ENCODE measurements around the gene GPR50.

GPR50 gene

DNA sequence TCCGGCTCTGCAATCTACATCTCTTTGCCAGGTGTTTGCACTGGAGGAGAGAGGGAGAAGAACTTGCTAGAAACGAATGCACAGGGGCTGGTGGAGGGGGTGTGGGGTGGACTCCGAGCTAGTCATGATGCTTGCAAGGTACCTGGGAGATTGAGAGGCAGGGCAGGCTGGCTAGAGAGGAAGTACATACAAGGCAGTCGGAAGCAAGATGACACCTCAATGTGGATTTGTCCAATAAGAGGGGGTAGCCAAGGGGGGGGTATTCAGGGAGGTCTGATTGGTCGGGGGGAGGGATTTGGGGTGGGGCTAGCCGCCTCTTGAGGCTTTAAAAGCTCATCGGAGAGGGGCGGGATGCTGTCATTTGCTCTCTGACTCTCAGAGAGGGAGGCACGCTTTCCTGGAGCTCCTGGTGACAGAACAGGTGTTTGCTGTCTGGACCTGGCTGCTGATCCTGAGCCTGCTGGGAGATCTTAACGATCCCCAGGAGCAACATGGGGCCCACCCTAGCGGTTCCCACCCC is at the start of gene GPR50:
Gene GPR50, plus strand, starts transcription at position 354 of the 520 bp plus-strand sequence. Its CDS starts 138 bp downstream, at position 492.
- no peak for ATAC-seq

GRCh38 chrX:151132531-151132930 is 43.9 kb upstream of the GPR50 start:
- no peak for ATAC-seq

- no peak for ATAC-seq
Observed at GRCh38 chrX:151151665-151152267, 24.6 kb upstream of the GPR50 start.

- no peak for ATAC-seq
Observed at GRCh38 chrX:151153086-151153485, 23.3 kb upstream of the GPR50 start.

- no peak for ATAC-seq
Observed at GRCh38 chrX:151153667-151154066, 22.7 kb upstream of the GPR50 start.

- ATAC-seq = no peak
Observed at GRCh38 chrX:151155234-151155633, 21.1 kb upstream of the GPR50 start.

DNA sequence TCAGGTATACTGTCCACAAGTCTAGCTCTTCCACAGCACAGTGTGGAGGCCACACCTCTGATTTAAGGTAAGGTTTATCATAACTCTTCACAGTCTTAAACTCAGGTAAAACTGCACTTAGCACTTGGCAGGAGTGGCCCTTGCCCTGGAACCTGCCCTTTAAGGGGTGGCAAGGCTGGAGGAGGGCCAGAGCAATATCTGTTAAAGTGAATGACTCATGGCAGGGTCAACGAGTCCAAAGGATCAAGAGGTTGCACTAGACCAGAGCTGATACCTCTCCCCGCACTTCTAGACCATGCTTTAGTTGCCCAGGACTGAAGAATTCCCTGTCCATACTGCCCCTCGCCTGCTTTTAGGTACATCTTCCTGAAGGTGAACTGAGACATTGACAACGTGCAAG is 14.7 kb upstream of the GPR50 start:
- no peak for ATAC-seq

DNA sequence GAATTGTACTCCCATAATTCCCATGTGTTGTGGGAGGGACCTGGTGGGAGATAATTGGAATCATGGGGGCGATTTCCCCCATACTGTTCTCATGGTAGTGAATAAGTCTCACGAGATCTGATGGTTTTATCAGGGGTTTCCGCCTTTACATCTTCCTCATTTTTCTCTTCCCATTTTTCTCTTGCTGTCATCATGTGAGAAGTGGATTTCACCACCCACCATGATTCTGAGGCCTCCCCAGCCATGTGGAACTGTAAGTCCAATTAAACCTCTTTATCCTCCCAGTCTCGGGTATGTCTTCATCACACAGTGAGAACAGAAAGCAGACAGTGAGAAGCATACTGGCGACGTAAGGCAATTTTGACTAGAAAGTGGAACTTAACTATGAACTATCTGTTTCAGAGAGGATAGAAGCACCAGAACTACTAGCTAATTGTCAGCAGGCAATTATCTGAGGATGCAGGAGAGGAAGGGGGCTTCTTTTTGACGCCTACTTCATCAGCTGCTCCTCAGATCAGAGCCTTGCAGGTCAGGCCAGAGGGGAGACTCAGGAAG is 8.5 kb upstream of the GPR50 start:
- ATAC-seq = no peak

DNA sequence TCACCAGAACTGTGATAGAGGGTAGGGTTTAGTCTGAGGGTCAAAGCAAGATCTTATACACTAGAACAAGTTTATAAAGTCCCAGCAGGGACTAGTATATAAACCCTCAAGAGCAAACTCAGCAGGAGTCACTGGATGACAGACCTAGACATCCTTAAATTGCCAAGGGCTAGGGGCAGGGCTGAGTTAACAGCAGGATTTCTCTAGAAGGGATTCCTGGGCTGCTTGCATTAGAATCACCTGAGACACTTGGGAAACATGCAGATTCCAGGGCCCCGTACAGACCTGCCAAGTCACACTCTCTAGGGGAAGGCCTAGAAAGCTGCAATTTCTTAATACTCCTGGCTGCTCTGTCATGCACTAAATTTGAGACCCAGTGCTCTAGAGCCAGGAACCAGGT is 6.6 kb upstream of the GPR50 start:
- ATAC-seq = no peak

- ATAC-seq = no peak
Observed at GRCh38 chrX:151174581-151175282, 1.7 kb upstream of the GPR50 start.

GRCh38 chrX:151175283-151176062 is 911 bp upstream of the GPR50 start:
- no peak for ATAC-seq

DNA sequence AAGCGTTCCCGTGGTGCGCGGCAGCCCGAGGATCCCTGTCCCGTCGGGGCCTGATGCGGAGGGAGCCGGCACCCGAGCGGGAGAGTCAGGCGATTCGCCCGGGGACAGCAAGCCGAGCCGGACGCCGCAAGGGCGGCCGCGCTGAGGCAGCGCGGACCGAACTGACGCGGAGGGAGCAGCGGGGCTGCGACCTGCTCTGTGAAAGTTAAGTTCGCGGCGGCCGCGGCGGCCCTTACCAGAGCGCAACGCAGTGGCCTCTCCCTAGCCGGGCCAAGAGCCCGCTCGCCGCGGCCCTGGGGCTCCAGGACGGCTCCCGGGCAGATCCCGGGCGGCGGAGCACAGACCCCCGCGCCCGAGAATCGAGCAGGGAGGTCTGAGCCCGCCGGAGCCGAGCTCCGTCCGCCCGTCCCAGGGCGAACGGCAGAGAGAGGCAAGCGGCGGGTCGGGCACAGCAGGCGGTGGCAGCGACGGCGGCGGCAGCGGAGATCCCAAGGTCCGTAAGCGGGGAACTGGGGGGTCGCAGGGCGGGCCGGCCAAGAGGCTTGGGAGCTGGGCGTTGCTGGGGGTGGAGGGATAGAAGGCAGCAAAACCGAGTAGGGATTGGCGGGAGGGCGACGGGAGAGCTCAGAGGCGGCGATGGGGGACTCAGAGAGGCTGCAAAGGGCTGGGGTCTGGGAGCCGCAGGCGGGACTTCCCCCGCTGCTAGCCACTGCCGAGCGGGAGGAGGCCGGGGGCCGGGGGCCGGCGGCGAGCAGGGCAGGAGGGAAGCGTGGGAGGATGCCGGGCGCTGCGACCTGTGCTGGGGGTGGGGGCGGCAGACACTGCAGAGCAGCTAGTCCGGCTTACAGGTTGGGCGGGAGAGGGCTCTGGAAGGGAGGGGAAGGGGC is 1.0 kb downstream of the GPR50 start:
- ATAC-seq = no peak

GRCh38 chrX:151178746-151179145 is 2.4 kb downstream of the GPR50 start:
- no peak for ATAC-seq

- no peak for ATAC-seq
Observed at GRCh38 chrX:151180400-151180799, 4.0 kb downstream of the GPR50 start.

GRCh38 chrX:151181088-151181487 is 4.7 kb downstream of the GPR50 start:
- ATAC-seq = no peak

GRCh38 chrX:151183233-151183753 is 6.9 kb downstream of the GPR50 start:
- no peak for ATAC-seq

DNA sequence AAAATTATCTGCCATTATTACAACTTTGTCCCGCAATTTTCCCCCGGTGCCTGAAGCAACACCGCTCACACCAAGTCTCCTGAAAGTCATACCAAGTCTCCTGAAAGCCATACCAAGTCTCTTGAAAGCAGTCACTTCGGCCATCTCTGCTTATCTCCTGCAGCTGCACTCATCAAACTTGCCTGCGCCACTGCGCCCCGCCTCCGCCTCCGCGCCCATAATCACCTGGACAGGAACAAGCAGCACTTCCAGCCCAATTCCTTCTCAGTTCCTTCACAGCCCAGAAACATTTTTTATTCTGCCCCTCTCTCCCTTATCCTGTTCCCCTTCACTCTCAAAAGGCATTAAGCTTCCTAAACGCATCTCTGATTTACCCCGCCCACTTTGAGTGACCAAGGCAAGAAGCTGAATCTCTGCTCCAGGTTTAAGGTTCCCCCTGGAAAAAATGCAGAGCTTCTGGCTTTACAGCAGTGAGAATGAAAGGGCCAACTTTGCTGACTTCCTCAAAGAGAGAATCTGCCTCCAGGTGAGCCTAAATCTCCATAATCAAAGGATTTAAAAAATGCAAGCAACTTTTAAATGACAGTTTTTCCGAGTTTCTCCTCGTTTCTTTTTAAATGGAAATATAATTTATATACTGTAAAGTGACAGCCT is 7.7 kb downstream of the GPR50 start:
- no peak for ATAC-seq

DNA sequence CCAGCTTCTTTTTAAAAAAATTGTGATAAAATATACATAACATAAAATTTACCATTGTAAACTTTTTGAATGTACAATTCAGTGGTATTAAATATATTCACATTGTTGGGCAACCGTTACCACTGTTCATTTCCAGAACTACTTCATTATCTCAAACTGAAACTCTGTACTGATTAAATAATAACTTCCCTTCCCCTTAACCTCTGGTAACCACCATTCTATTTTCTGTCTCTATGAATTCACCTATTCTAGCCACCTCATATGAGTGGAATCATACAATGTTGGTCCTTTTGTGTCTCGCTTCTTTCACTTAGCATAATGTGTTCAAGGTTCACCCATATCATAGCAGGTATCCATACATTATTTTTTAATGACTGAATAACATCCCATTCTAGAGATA is 8.3 kb downstream of the GPR50 start:
- no peak for ATAC-seq

- no peak for ATAC-seq
Observed at GRCh38 chrX:151206871-151207270, 30.5 kb downstream of the GPR50 start.

DNA sequence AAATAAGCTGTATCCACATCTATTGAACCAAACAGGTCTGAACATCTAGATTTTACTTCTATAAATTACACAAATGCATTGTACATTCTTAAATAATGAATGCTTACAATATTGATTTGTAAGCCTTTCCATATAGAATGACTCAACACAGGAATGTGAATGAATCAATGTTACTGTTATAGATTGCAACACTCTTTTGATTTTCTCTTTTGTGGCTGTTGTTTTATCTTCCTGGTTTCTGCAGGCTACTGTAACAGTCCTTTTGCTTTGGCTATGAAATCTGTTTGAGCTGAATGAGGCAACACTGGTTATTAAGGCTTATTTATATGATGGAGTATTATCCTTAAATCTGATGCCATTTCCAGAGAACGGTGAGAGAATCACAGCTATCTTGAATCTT is 49.5 kb downstream of the GPR50 start:
- ATAC-seq = no peak

- ATAC-seq = no peak
Observed at GRCh38 chrX:151226941-151227340, 50.6 kb downstream of the GPR50 start.
